ENCODE measurements around the gene N4BP3. TPM values are rescaled to one million over a fixed set of nuclear protein-coding genes. Genes with fewer than 3 reads are reported as not detected.

The N4BP3 gene
- total RNA-seq, 4 donors from 2014 or later: 3.9 to 6.4 (median 5.6) TPM

DNA sequence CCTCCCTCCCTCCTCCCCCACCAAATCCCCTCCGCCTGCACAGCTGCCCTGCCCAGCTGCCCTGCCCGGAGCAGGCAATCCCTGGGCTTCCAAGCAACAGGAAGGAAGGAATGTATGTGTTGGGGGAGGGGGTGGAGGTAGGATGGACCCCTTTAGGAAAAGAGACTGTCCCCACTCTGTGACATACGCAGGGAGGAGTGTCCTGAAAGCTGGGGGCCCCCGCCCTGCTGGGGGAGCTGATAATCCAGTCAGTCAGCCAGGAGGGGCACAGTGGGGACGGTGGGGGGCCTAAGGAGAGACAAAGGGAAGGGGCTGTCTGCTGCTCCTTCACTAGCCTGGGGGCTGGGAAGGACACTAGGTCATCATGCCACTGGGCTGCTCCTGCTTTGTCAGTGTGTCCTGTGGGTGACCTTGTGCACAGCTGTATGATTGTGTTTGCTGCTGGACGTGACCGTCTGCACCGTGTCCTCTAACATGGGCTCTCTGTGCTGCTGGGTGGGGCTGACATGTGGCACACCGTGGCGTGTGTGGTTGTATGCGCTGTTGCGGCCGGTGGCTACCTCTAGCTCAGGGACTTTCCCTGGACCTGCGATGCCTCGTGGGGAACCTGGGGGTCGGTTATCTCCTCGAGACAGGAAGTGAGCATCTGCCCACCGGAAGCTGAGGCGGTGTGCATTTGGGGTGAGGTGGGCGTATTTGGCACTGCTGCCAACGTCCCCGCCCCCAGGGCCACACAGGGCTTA, 3.0 kb downstream of the N4BP3 start:
- H3K27me3 ChIP-seq: no peaks in the 10 kb centered on the region
- no peak for DNase-seq
- H3K4me3 ChIP-seq (replicated peaks in 1 of 3): no peak overlapping the region
- peaks cover 3 to 9% of the 10 kb centered on the region in 2 donors for H3K4me1 ChIP-seq
- intact Hi-C loops (cut with DNase I): no loop called here
- no peak for TF ChIP-seq CTCF (IDR thresholded peaks at IDR 0.05)
- TF ChIP-seq POLR2A (IDR thresholded peaks at IDR 0.05): no peak
- WGBS, 2 donors: 61 to 71% methylated on average over 12 to 21 of the region's 22 CpGs
- no peaks in the 10 kb centered on the region for H3K36me3 ChIP-seq
- no peaks in the 10 kb centered on the region for H3K9me3 ChIP-seq
- no peak overlapping the region for H3K27ac ChIP-seq

- TF ChIP-seq POLR2A (IDR thresholded peaks at IDR 0.05): no peak
- no peak for TF ChIP-seq CTCF (IDR thresholded peaks at IDR 0.05)
- no peak for DNase-seq
- Histone ChIP-seq H3K4me1 (peaks cover 6 to 10% of the 10 kb centered on the region in 2 donors), H3K27ac (no peak overlapping the region), H3K4me3 (replicated peaks in 1 of 3) (no peak overlapping the region), H3K27me3 (no peaks in the 10 kb centered on the region), H3K9me3 (no peaks in the 10 kb centered on the region), H3K36me3 (no peaks in the 10 kb centered on the region)
- intact Hi-C loops (cut with DNase I): no loop called here
- WGBS, 2 donors: 74 to 80% methylated on average over 10 to 15 of the region's 18 CpGs
Observed at GRCh38 chr5:178117923-178118701, 4.8 kb downstream of the N4BP3 start.

GRCh38 chr5:178119915-178120606, 6.7 kb downstream of the N4BP3 start:
- no peak for DNase-seq
- Histone ChIP-seq H3K9me3 (no peaks in the 10 kb centered on the region), H3K4me3 (replicated peaks in 1 of 3) (no peak overlapping the region), H3K27ac (no peak overlapping the region), H3K27me3 (no peaks in the 10 kb centered on the region), H3K4me1 (peaks cover 5 to 13% of the 10 kb centered on the region in 2 donors), H3K36me3 (no peaks in the 10 kb centered on the region)
- intact Hi-C loops (cut with DNase I): no loop called here
- TF ChIP-seq POLR2A (IDR thresholded peaks at IDR 0.05) (no peak), CTCF (IDR thresholded peaks at IDR 0.05) (no peak)
- 92 to 94% methylated on average over 16 to 21 of the region's 27 CpGs for WGBS, 2 donors

- no peak overlapping the region for H3K27ac ChIP-seq
- TF ChIP-seq POLR2A (IDR thresholded peaks at IDR 0.05) (no peak), CTCF (IDR thresholded peaks at IDR 0.05) (peak in 5 of 6 experiments; percentile 47 to 64 (median 58))
- peaks cover 5 to 13% of the 10 kb centered on the region in 2 donors for H3K4me1 ChIP-seq
- no peaks in the 10 kb centered on the region for H3K9me3 ChIP-seq
- H3K36me3 ChIP-seq: no peaks in the 10 kb centered on the region
- peak; percentile 97 for DNase-seq
- intact Hi-C loops (cut with DNase I): no loop called here
- WGBS, 2 donors: 24 to 40% methylated on average over 9 to 20 of the region's 29 CpGs
- no peaks in the 10 kb centered on the region for H3K27me3 ChIP-seq
- H3K4me3 ChIP-seq (replicated peaks in 1 of 3): no peak overlapping the region
Observed at GRCh38 chr5:178120607-178121357, 7.5 kb downstream of the N4BP3 start.
